Right renal cortex interstitium (tissue), 3 donors: ENCODE results near the gene LCE3B. TPM values are rescaled to one million over a fixed set of nuclear protein-coding genes. Genes with fewer than 3 reads are reported as not detected.

Source experiments
- DNase-seq, 3 donors: peaks; one replicate each; pipeline ENCODE4 v3.0.0-alpha.2; 2013; ENCODE audit warnings: low read depth in 3 of 3, low spot score in 2 of 3
- polyA plus RNA-seq, 3 donors: library from polyadenylated mRNA; unstranded; fragments of 120-200 nt; gene quantifications; one replicate each; pipeline ENCODE4 v1.2.1, GENCODE V29; 2013; ENCODE audit not compliant: insufficient read length in 3 of 3

LCE3B gene
- polyA plus RNA-seq, 3 donors: not detected

DNA sequence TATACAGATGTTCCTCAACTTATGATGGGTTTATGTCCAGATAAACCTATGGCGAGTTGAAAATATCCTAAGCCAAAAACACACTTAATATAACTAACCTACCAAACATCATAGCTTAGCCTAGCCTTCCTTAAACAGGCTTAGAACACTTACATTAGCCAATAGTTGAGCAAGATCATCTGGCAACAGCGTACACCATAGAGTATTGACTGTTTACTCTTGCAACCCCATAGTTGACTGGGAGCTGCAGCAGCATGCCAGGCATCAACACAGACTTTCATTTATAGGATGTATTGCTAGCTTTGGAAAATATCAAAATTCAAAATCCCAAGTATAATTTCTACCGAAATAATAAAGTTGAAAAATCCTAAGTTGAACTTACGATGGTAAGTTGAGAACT lies 44.1 kb downstream of the LCE3B start:
- DNase-seq: no peak

DNA sequence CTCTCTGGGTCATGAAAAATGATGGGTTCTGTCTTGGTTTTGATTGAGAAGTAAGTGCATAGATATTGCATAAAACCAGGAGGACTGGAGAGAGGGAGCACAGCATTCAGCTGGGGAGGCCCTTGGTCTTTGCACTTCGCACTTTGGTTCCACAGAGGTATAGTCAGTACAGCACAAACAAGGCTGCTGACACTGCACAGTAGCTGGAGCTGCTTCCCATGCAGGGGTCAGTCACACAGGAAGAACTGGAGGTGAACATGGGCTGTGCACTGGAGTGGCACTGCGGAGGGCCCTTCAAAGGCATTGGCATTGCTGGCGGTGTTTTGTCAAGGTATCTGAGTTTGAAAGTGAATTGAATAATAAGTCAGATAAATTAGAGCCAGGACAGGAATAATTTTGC lies 45.0 kb downstream of the LCE3B start:
- no peak for DNase-seq

DNA sequence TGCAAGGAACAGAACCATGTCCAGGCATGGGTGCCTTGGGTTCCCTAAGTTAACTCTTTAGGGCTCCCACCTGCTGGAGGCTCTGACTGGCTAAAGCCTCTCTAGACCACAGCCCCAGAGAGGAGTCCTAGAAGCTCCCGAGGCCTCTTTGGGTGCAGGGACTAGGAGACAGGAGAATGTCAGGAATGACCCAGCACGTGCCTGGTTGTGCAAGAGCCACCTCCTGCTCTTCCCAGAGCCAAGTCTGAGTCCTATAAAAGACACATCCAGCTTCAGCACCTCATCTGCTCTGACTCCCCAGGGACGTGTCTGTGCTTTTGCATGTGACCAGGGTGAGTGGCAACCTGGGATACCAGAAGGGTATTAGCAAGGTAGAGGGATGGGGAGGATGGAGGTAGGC lies 49.5 kb downstream of the LCE3B start, which contains the start of gene LCE2D:
TSS of gene LCE2D (plus strand) at position 283 of the 400 bp plus-strand sequence. CDS start 726 bp downstream, outside the sequence.
- no peak for DNase-seq

Other genes with a start within 250 kb of the LCE3B start
- not detected for gene CRNN, start 199.5 kb upstream of the LCE3B start, polyA plus RNA-seq
- gene LCE5A, start 103.0 kb upstream of the LCE3B start, polyA plus RNA-seq: not detected
- not detected for gene CRCT1, start 99.3 kb upstream of the LCE3B start, polyA plus RNA-seq
- not detected for gene LCE3E, start 47.0 kb upstream of the LCE3B start, polyA plus RNA-seq
- not detected for gene LCE3D, start 33.3 kb upstream of the LCE3B start, polyA plus RNA-seq
- gene LCE3C, start 13.6 kb upstream of the LCE3B start, polyA plus RNA-seq: not detected
- gene LCE3A, start 9.3 kb downstream of the LCE3B start, polyA plus RNA-seq: not detected
- gene LCE2D, start 49.6 kb downstream of the LCE3B start, polyA plus RNA-seq: not detected
- gene LCE2C, start 61.5 kb downstream of the LCE3B start, polyA plus RNA-seq: not detected
- not detected for gene LCE2B, start 72.3 kb downstream of the LCE3B start, polyA plus RNA-seq
- gene LCE2A, start 84.5 kb downstream of the LCE3B start, polyA plus RNA-seq: not detected
- not detected for gene LCE4A, start 94.3 kb downstream of the LCE3B start, polyA plus RNA-seq
- not detected for gene KPRP, start 144.2 kb downstream of the LCE3B start, polyA plus RNA-seq
- gene LCE1F, start 161.3 kb downstream of the LCE3B start, polyA plus RNA-seq: not detected
- gene LCE1E, start 172.4 kb downstream of the LCE3B start, polyA plus RNA-seq: not detected
- gene LCE1D, start 182.9 kb downstream of the LCE3B start, polyA plus RNA-seq: not detected
- gene LCE1C, start 192.8 kb downstream of the LCE3B start, polyA plus RNA-seq: not detected
- gene LCE1B, start 198.2 kb downstream of the LCE3B start, polyA plus RNA-seq: not detected
- not detected for gene LCE1A, start 213.7 kb downstream of the LCE3B start, polyA plus RNA-seq
- gene LCE6A, start 229.0 kb downstream of the LCE3B start, polyA plus RNA-seq: not detected
- not detected for gene LCE7A, start 246.2 kb downstream of the LCE3B start, polyA plus RNA-seq